ENCODE measurements around the gene JAKMIP2.
A peak's percentile ranks its signal among the peaks of the same experiment; 100 is the strongest.

Gene JAKMIP2

GRCh38 chr5:147567917-147568598 lies 214.5 kb downstream of the JAKMIP2 start (continued):
- TF ChIP-seq, protein P1, sequence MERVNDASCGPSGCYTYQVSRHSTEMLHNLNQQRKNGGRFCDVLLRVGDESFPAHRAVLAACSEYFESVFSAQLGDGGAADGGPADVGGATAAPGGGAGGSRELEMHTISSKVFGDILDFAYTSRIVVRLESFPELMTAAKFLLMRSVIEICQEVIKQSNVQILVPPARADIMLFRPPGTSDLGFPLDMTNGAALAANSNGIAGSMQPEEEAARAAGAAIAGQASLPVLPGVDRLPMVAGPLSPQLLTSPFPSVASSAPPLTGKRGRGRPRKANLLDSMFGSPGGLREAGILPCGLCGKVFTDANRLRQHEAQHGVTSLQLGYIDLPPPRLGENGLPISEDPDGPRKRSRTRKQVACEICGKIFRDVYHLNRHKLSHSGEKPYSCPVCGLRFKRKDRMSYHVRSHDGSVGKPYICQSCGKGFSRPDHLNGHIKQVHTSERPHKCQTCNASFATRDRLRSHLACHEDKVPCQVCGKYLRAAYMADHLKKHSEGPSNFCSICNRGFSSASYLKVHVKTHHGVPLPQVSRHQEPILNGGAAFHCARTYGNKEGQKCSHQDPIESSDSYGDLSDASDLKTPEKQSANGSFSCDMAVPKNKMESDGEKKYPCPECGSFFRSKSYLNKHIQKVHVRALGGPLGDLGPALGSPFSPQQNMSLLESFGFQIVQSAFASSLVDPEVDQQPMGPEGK (tag by site-specific recombination; IDR thresholded peaks at IDR 0.05): no peak
- TF ChIP-seq ZNF664 (tag by site-specific recombination; IDR thresholded peaks at IDR 0.05): 0 out of 2 replicates have a peak, but pooled peaks have one; percentile 16

- ChIA-PET POLR2A (no interaction called here), CTCF (interaction anchor here (0.9 to 2.8 kb wide), 2 partner anchors 12 to 102 kb away, joined by 3 to 17 read pairs; no protein-coding TSS in a partner anchor)
- Histone ChIP-seq H3K9me3 (ENCODE audit: control insufficient read depth, insufficient read depth, low read depth, low read length) (no peaks in the 10 kb centered on the region), H3K4me1 (ENCODE audit: control insufficient read depth, insufficient read depth, low read length) (no peaks in the 10 kb centered on the region), H3K27ac (ENCODE audit: extremely low read depth, low read depth, low read length) (no peak overlapping the region), H3K36me3 (ENCODE audit: control insufficient read depth in 2 of 2, insufficient read depth in 1 of 2, low read length in 2 of 2) (no peaks in the 10 kb centered on the region), H3K4me3 (ENCODE audit: low read depth, low read length) (no peak overlapping the region)
- TF ChIP-seq MEIS1 (CRISPR knock-in tag; IDR thresholded peaks at IDR 0.05; ENCODE audit: borderline replicate concordance) (no peak), SP2 (tag by site-specific recombination; IDR thresholded peaks at IDR 0.05) (no peak), ZNF335 (tag by site-specific recombination; conservative IDR thresholded peaks at IDR 0.05) (no peak), ZNF248 (tag by site-specific recombination; IDR thresholded peaks at IDR 0.05) (no peak), ZNF426 (tag by site-specific recombination; IDR thresholded peaks at IDR 0.05) (no peak)
These were observed 217.0 kb downstream of the JAKMIP2 start for GRCh38 chr5:147565524-147565923.

- ChIA-PET CTCF (interaction anchor here (0.6 to 2.8 kb wide), 4 partner anchors 10 to 476 kb away, joined by 3 to 17 read pairs (median 4); no protein-coding TSS in a partner anchor), POLR2A (no interaction called here)
- no peaks in the 10 kb centered on the region for H3K9me3 ChIP-seq (ENCODE audit: control insufficient read depth, insufficient read depth, low read depth, low read length)
- H3K36me3 ChIP-seq (ENCODE audit: control insufficient read depth in 2 of 2, insufficient read depth in 1 of 2, low read length in 2 of 2): no peaks in the 10 kb centered on the region
- H3K4me3 ChIP-seq (ENCODE audit: low read depth, low read length): no peak overlapping the region
- H3K4me1 ChIP-seq (ENCODE audit: control insufficient read depth, insufficient read depth, low read length): no peaks in the 10 kb centered on the region
- TF ChIP-seq, protein P2, sequence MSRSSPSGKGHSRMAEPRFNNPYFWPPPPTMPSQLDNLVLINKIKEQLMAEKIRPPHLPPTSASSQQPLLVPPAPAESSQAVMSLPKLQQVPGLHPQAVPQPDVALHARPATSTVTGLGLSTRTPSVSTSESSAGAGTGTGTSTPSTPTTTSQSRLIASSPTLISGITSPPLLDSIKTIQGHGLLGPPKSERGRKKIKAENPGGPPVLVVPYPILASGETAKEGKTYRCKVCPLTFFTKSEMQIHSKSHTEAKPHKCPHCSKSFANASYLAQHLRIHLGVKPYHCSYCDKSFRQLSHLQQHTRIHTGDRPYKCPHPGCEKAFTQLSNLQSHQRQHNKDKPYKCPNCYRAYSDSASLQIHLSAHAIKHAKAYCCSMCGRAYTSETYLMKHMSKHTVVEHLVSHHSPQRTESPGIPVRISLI (tag by site-specific recombination; IDR thresholded peaks at IDR 0.05): no peak
- no peak for TF ChIP-seq ZBTB1 (tag by site-specific recombination; IDR thresholded peaks at IDR 0.05)
- no peak for TF ChIP-seq YY2 (tag by site-specific recombination; IDR thresholded peaks at IDR 0.05)
- TF ChIP-seq ZNF18 (tag by site-specific recombination; IDR thresholded peaks at IDR 0.05): no peak
- no peak for TF ChIP-seq MEIS1 (CRISPR knock-in tag; IDR thresholded peaks at IDR 0.05; ENCODE audit: borderline replicate concordance)
- TF ChIP-seq ZBTB11 (tag by site-specific recombination; conservative IDR thresholded peaks at IDR 0.05; ENCODE audit: low read depth): no peak
- no peak for TF ChIP-seq ZNF521 (tag by site-specific recombination; IDR thresholded peaks at IDR 0.05)
- TF ChIP-seq, protein P3, sequence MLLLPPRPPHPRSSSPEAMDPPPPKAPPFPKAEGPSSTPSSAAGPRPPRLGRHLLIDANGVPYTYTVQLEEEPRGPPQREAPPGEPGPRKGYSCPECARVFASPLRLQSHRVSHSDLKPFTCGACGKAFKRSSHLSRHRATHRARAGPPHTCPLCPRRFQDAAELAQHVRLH (tag by site-specific recombination; IDR thresholded peaks at IDR 0.05): no peak
- no peak overlapping the region for H3K27ac ChIP-seq (ENCODE audit: extremely low read depth, low read depth, low read length)
These were observed 218.4 kb downstream of the JAKMIP2 start for GRCh38 chr5:147564124-147564486.
